ENCODE results near the gene MYO10.
A peak's percentile ranks its signal among the peaks of the same experiment; 100 is the strongest.

The MYO10 gene

GRCh38 chr5:16937503-16938161 lies 1.5 kb upstream of the MYO10 start:
- DNase-seq, result no peak

- DNase-seq, result no peak
Observed at GRCh38 chr5:16936989-16937438, 926 bp upstream of the MYO10 start.

- peak; percentile 42 for DNase-seq
Observed at GRCh38 chr5:16935231-16936149, 598 bp downstream of the MYO10 start.

GRCh38 chr5:16934677-16935153 lies 1.4 kb downstream of the MYO10 start:
- DNase-seq, result no peak

GRCh38 chr5:16934123-16934522 lies 2.0 kb downstream of the MYO10 start:
- DNase-seq, result peak; percentile 75

GRCh38 chr5:16933337-16933736 lies 2.8 kb downstream of the MYO10 start:
- DNase-seq, result no peak

- DNase-seq, result no peak
Observed at GRCh38 chr5:16932401-16932800, 3.7 kb downstream of the MYO10 start.

GRCh38 chr5:16931334-16932110 lies 4.6 kb downstream of the MYO10 start:
- peak; percentile 72 for DNase-seq

GRCh38 chr5:16930496-16930895 lies 5.6 kb downstream of the MYO10 start:
- DNase-seq, result no peak

- no peak for DNase-seq
Observed at GRCh38 chr5:16929831-16930230, 6.3 kb downstream of the MYO10 start.

GRCh38 chr5:16929347-16929746 lies 6.7 kb downstream of the MYO10 start:
- no peak for DNase-seq

- no peak for DNase-seq
Observed at GRCh38 chr5:16927613-16928012, 8.5 kb downstream of the MYO10 start.

- DNase-seq, result no peak
Observed at GRCh38 chr5:16926417-16926816, 9.7 kb downstream of the MYO10 start.

- no peak for DNase-seq
Observed at GRCh38 chr5:16924206-16924605, 11.9 kb downstream of the MYO10 start.

- DNase-seq, result no peak
Observed at GRCh38 chr5:16922430-16922829, 13.7 kb downstream of the MYO10 start.

- no peak for DNase-seq
Observed at GRCh38 chr5:16921211-16921610, 14.9 kb downstream of the MYO10 start.

GRCh38 chr5:16920109-16920816 lies 15.8 kb downstream of the MYO10 start:
- no peak for DNase-seq

GRCh38 chr5:16918891-16919671 lies 17.0 kb downstream of the MYO10 start:
- DNase-seq, result no peak

- DNase-seq, result no peak
Observed at GRCh38 chr5:16918156-16918555, 17.9 kb downstream of the MYO10 start.

- DNase-seq, result no peak
Observed at GRCh38 chr5:16916262-16916878, 19.7 kb downstream of the MYO10 start.

GRCh38 chr5:16914584-16914983 lies 21.5 kb downstream of the MYO10 start:
- DNase-seq, result no peak

Measured in left hindlimb (tissue), 1 donor.